CD4-positive, alpha-beta T cell treated with Interleukin-4 for 1 hour (primary cell): ENCODE results near the gene ZC3H10.

Experiments
- DNase-seq, 2 donors: peaks; one replicate each; pipeline ENCODE4 v3.0.0-alpha.2; 2020 to 2022

Gene ZC3H10

GRCh38 chr12:56128670-56129205 is 10.7 kb downstream of the ZC3H10 start:
- peak; percentile 25 to 36 for DNase-seq

- DNase-seq: peak; percentile 79 to 85
Measured at GRCh38 chr12:56129206-56129941, 11.3 kb downstream of the ZC3H10 start.

GRCh38 chr12:56129942-56130495 is 12.0 kb downstream of the ZC3H10 start:
- DNase-seq: no peak

- no peak for DNase-seq
Measured at GRCh38 chr12:56130876-56131275, 12.8 kb downstream of the ZC3H10 start.

GRCh38 chr12:56134897-56135296 is 16.8 kb downstream of the ZC3H10 start:
- no peak for DNase-seq

- no peak for DNase-seq
Measured at GRCh38 chr12:56137853-56138571, 19.9 kb downstream of the ZC3H10 start.

GRCh38 chr12:56141946-56142784 is 24.1 kb downstream of the ZC3H10 start:
- DNase-seq: no peak

GRCh38 chr12:56143217-56143616 is 25.2 kb downstream of the ZC3H10 start:
- no peak for DNase-seq

- no peak for DNase-seq
Measured at GRCh38 chr12:56143870-56144269, 25.8 kb downstream of the ZC3H10 start.

- DNase-seq: no peak
Measured at GRCh38 chr12:56145217-56145616, 27.2 kb downstream of the ZC3H10 start.

- DNase-seq: no peak
Measured at GRCh38 chr12:56146492-56147460, 28.7 kb downstream of the ZC3H10 start.

- DNase-seq: peak in 1 of 2 donors; percentile 29
Measured at GRCh38 chr12:56150563-56150962, 32.5 kb downstream of the ZC3H10 start.

GRCh38 chr12:56151672-56152131 is 33.6 kb downstream of the ZC3H10 start:
- DNase-seq: peak; percentile 57 to 68

GRCh38 chr12:56152132-56152755 is 34.2 kb downstream of the ZC3H10 start, which contains the start of gene MYL6B:
Gene MYL6B, plus strand, starts transcription at chr12:56152587. Its CDS starts 1,332 bp downstream, at chr12:56153919.
- peak; percentile 90 for DNase-seq

- DNase-seq: no peak
Measured at GRCh38 chr12:56152756-56153677, 35.0 kb downstream of the ZC3H10 start.

- no peak for DNase-seq
Measured at GRCh38 chr12:56153678-56154065, 35.6 kb downstream of the ZC3H10 start.

GRCh38 chr12:56154246-56154771 is 36.2 kb downstream of the ZC3H10 start:
- DNase-seq: no peak

GRCh38 chr12:56154818-56155217 is 36.8 kb downstream of the ZC3H10 start:
- DNase-seq: no peak

- DNase-seq: no peak
Measured at GRCh38 chr12:56155256-56155845, 37.3 kb downstream of the ZC3H10 start.
